OCI-LY1 (cell line): ENCODE measurements around the gene NPAS3.

Source experiments
- EZH2 ChIP-seq: fragments of 200-600 bp; sonication (generic), shearing (Covaris generic); IDR thresholded peaks from 2 replicates; pipeline ENCODE4 v1.8.0; 2017; ENCODE audit warnings: borderline replicate concordance, mixed run types, mild to moderate bottlenecking, antibody characterized with exemption, low read length, moderate library complexity, mixed read lengths
- TF ChIP-seq, protein P1 (sequence below): fragments of 200-600 bp; sonication (generic), shearing (Covaris generic); IDR thresholded peaks from 2 replicates; pipeline ENCODE4 v1.5.1; 2017; ENCODE audit warnings: mild to moderate bottlenecking, antibody characterized with exemption, low read length, moderate library complexity, mixed read lengths

GRCh38 chr14:33350366-33350990 lies 411.8 kb downstream of the NPAS3 start:
- TF ChIP-seq, protein P1, sequence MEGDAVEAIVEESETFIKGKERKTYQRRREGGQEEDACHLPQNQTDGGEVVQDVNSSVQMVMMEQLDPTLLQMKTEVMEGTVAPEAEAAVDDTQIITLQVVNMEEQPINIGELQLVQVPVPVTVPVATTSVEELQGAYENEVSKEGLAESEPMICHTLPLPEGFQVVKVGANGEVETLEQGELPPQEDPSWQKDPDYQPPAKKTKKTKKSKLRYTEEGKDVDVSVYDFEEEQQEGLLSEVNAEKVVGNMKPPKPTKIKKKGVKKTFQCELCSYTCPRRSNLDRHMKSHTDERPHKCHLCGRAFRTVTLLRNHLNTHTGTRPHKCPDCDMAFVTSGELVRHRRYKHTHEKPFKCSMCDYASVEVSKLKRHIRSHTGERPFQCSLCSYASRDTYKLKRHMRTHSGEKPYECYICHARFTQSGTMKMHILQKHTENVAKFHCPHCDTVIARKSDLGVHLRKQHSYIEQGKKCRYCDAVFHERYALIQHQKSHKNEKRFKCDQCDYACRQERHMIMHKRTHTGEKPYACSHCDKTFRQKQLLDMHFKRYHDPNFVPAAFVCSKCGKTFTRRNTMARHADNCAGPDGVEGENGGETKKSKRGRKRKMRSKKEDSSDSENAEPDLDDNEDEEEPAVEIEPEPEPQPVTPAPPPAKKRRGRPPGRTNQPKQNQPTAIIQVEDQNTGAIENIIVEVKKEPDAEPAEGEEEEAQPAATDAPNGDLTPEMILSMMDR: no peak
- TF ChIP-seq EZH2: no peak
